Measurements from ENCODE around the gene BCL2L12.

- TF ChIP-seq EZH2 (IDR thresholded peaks at IDR 0.05; ENCODE audit: insufficient read depth, low read length) (no peak), CTCF (IDR thresholded peaks at IDR 0.05; ENCODE audit: insufficient read depth, low read depth, low read length) (no peak)
Measured at GRCh38 chr19:49684251-49684982, 18.7 kb downstream of the BCL2L12 start.
